RWPE2 (cell line): ENCODE results near the gene PROZ.

Experiments
- ATAC-seq: fragments of 200-7000 bp; cut with Tn5 transposase; 3 replicates; pipeline ENCODE4 v1.9.1; 2021; ENCODE audit warnings: low read depth
- DNase-seq: peaks from one replicate; pipeline ENCODE4 v3.0.0-alpha.2; 2020; ENCODE audit warnings: low spot score
- H3K27ac ChIP-seq: fragments of 450-650 bp; 2 replicates; pipeline ENCODE4 v1.5.1; 2017; ENCODE audit warnings: mild to moderate bottlenecking; ENCODE audit not compliant: poor library complexity, severe bottlenecking
- H3K27me3 ChIP-seq: fragments of 250-450 bp; sonication (Bioruptor Pico); 2 replicates; pipeline ENCODE4 v1.5.1; 2021; ENCODE audit warnings: mild to moderate bottlenecking, moderate library complexity; ENCODE audit not compliant: insufficient read depth, poor library complexity, severe bottlenecking
- H3K36me3 ChIP-seq: fragments of 250-450 bp; sonication (Bioruptor Pico); 2 replicates; pipeline ENCODE4 v1.5.1; 2020; ENCODE audit warnings: low read depth, mild to moderate bottlenecking, moderate library complexity
- H3K4me1 ChIP-seq: fragments of 250-450 bp; sonication (Bioruptor Pico); 2 replicates; pipeline ENCODE4 v1.5.1; 2021; ENCODE audit warnings: mild to moderate bottlenecking, moderate library complexity; ENCODE audit not compliant: insufficient read depth, poor library complexity, severe bottlenecking
- H3K4me3 ChIP-seq: fragments of 250-450 bp; sonication (Bioruptor Pico); 2 replicates; pipeline ENCODE4 v1.5.1; 2021; ENCODE audit warnings: mild to moderate bottlenecking, moderate library complexity; ENCODE audit not compliant: severe bottlenecking
- H3K9me3 ChIP-seq: fragments of 250-450 bp; sonication (Bioruptor Pico); 2 replicates; pipeline ENCODE4 v1.5.1; 2021; ENCODE audit warnings: mild to moderate bottlenecking, moderate library complexity; ENCODE audit not compliant: severe bottlenecking
- CTCF ChIP-seq: fragments of 450-650 bp; IDR thresholded peaks from one replicate; pipeline ENCODE4 v1.5.1; 2017; ENCODE audit warnings: mild to moderate bottlenecking, moderate library complexity; ENCODE audit not compliant: poor library complexity, severe bottlenecking

Gene PROZ

GRCh38 chr13:113179374-113180230 lies 21.2 kb downstream of the PROZ start:
- TF ChIP-seq CTCF, result no peak
- Histone ChIP-seq H3K27me3 (no peaks in the 10 kb centered on the region), H3K4me3 (no peak overlapping the region), H3K36me3 (peaks cover 95% of the 10 kb centered on the region), H3K27ac (peak overlapping the region; percentile 64), H3K4me1 (peaks cover 4% of the 10 kb centered on the region), H3K9me3 (no peaks in the 10 kb centered on the region)
- ATAC-seq (no peak), DNase-seq (no peak)

- peaks cover 98% of the 10 kb centered on the region for H3K36me3 ChIP-seq
- no peaks in the 10 kb centered on the region for H3K27me3 ChIP-seq
- H3K9me3 ChIP-seq, result no peaks in the 10 kb centered on the region
- H3K27ac ChIP-seq, result no peak overlapping the region
- H3K4me3 ChIP-seq, result no peak overlapping the region
- H3K4me1 ChIP-seq, result peaks cover 10% of the 10 kb centered on the region
- ATAC-seq (no peak), DNase-seq (no peak)
- no peak for TF ChIP-seq CTCF
Measured at GRCh38 chr13:113182046-113182445, 23.6 kb downstream of the PROZ start.

- ATAC-seq (no peak), DNase-seq (no peak)
- H3K27ac ChIP-seq, result no peak overlapping the region
- TF ChIP-seq CTCF, result no peak
- H3K27me3 ChIP-seq, result no peaks in the 10 kb centered on the region
- H3K36me3 ChIP-seq, result peaks cover 93% of the 10 kb centered on the region
- H3K9me3 ChIP-seq, result no peaks in the 10 kb centered on the region
- peaks cover 16% of the 10 kb centered on the region for H3K4me1 ChIP-seq
- no peak overlapping the region for H3K4me3 ChIP-seq
Measured at GRCh38 chr13:113183450-113184129, 25.1 kb downstream of the PROZ start.

- ATAC-seq (no peak), DNase-seq (no peak)
- Histone ChIP-seq H3K4me1 (peaks cover 16% of the 10 kb centered on the region), H3K27ac (no peak overlapping the region), H3K9me3 (no peaks in the 10 kb centered on the region), H3K27me3 (no peaks in the 10 kb centered on the region), H3K36me3 (peaks cover 93% of the 10 kb centered on the region), H3K4me3 (no peak overlapping the region)
- no peak for TF ChIP-seq CTCF
Measured at GRCh38 chr13:113184568-113185440, 26.4 kb downstream of the PROZ start.
